C4-2B (cell line): ENCODE data around the gene ZNF408.
"Not testable (repeated sequence)": the region's sequence is repeated elsewhere in the genome, so short reads cannot be mapped to it uniquely, and the experiment has no call there.

Experiments used
- H3K27ac ChIP-seq: fragments of 450-650 bp; 2 replicates; pipeline ENCODE4 v1.5.1; 2017
- CTCF ChIP-seq: fragments of 450-650 bp; conservative IDR thresholded peaks from 2 replicates; pipeline ENCODE4 v1.5.1; 2017; ENCODE audit warnings: mild to moderate bottlenecking
- ZFX ChIP-seq: fragments of 450-650 bp; IDR thresholded peaks from 2 replicates; pipeline ENCODE4 v1.6.1; 2017

The ZNF408 gene

GRCh38 chr11:46697723-46698122 lies 3.1 kb upstream of the ZNF408 start:
- TF ChIP-seq ZFX (no peak), CTCF (no peak)
- no peak overlapping the region for H3K27ac ChIP-seq

GRCh38 chr11:46698597-46698996 lies 2.2 kb upstream of the ZNF408 start:
- TF ChIP-seq ZFX (no peak), CTCF (no peak)
- no peak overlapping the region for H3K27ac ChIP-seq

- peak overlapping the region; percentile 85 for H3K27ac ChIP-seq
- TF ChIP-seq ZFX (peak; percentile 77; the same call in 1 of the 2 replicates), CTCF (no peak)
Measured at GRCh38 chr11:46701078-46701654, 335 bp downstream of the ZNF408 start.

- no peak overlapping the region for H3K27ac ChIP-seq
- TF ChIP-seq ZFX (no peak), CTCF (no peak)
Measured at GRCh38 chr11:46705070-46705688, 4.3 kb downstream of the ZNF408 start.

GRCh38 chr11:46706886-46707285 lies 6.1 kb downstream of the ZNF408 start:
- TF ChIP-seq ZFX (no peak), CTCF (no peak)
- no peak overlapping the region for H3K27ac ChIP-seq

GRCh38 chr11:46709351-46709750 lies 8.5 kb downstream of the ZNF408 start:
- H3K27ac ChIP-seq: not testable (repeated sequence)

GRCh38 chr11:46710821-46711269 lies 10.0 kb downstream of the ZNF408 start:
- H3K27ac ChIP-seq: no peak overlapping the region
- TF ChIP-seq CTCF: no peak

GRCh38 chr11:46711303-46711702 lies 10.5 kb downstream of the ZNF408 start:
- H3K27ac ChIP-seq: no peak overlapping the region
- TF ChIP-seq ZFX (no peak), CTCF (no peak)
